HG03064 (cell line): ENCODE data around the gene CEP170B.

ENCODE experiments used
- ATAC-seq: cut with Tn5 transposase; IDR thresholded peaks from one replicate; pipeline ENCODE4 v1.9.1; 2021; ENCODE audit warnings: low read depth; ENCODE audit not compliant: unreplicated experiment

Gene CEP170B

DNA sequence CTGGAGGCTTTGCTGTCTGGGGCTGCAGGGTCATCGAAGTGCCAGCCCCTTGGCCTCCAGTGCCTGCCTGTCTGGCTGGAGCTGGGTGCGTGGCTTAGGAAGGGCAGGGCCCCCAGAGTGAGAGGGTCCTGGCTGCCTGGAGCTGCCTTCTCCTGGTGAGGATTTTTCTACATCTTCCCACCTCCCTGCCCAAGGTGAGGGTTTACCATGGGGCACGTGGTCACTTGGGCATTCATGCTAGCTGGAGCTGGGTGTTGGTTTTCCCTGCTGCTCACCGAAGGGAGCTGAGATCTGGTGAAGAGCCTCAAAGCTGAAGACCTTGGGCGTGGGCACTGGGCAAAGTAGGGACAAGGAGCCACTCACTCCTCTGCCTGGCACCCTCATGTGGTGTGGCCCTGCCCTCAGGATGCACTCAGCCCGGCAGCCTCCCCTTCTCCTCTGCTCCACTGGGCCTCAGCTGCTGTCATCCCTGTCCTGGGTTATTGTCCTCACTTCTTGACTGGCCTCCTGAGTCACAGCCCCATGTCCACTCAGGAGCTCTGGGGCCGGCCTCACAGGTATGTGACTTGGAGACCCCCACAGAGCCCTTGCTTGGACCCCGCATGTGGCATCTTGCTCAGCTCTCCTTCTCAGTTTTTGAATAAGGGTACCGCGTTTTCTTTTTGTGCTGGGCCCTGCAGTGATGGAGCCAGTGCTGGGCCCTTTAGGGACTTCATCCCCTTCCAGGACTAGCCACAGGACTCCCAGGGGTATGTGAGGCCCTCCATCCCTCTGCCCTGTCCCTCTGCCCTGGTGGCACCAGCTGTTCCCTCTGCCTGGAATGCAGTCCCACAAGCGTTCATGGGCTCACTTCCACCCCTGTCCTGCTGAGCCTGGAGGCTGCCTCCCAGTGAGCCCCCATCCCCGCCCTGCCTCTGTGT, 1.6 kb downstream of the CEP170B start:
- no peak for ATAC-seq

DNA sequence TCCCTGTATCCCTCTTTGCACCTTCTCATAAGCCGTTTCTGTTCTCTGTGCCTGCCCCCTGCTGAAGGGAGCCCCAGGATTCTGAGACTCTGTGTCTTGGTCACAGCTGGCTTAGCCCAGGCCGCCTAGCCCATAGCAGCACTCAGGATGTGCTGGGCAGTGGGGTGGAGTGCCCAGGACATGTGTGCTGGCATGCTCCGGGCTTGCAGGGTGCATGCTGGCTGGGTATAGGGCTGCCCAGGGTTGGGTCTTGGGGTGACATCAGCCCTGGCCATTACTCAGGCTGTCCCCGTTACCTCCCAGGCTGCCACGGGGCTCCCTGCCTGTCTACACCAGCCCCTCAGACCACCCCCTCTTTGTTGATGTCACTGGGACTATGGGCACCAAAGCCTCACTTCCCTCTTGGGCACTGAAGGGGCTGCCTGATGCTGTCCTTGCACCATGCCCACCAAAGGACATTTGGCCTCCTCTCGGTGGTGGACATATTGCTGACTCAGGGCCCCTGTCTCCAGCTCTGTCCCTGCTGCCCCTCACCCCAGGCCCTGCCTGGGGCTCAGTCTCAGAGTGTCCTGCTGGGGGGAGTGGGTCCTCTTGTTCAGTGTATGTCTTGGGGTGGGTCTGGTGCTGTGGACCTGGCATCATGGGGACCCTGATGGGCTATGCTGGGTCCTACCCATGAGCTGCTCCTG, 2.4 kb downstream of the CEP170B start:
- ATAC-seq, result no peak

DNA sequence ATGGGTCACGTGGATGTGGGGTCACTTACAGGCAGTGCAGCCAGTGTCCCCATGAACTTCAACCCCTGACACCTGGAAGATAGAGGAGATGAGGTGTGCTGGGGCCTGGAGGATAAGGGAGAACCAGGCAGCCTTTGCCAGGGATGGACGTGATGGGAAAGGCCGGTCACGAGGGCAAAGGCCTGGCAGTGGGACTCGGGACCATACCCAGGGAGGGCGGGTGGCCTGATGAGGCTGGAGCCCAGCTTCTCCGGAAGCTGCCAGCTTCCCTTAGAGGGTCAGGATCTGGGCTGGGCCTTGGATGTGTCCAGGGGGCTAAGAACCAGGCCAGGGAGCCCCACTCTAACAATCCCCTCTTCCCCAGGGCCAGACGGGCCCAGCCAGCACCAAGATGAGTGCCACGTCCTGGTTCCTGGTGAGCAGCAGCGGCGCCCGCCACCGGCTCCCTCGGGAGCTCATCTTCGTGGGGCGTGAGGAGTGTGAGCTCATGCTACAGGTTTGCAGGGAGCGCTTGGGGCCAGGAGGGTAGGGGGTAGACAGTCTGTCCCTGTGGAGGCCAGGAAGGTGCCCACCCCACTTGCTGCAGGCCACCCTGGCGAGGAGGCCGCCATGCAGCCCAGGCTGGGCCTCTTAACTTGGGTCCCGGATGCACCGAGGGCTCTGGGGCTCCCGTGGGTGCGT, 3.1 kb downstream of the CEP170B start:
- ATAC-seq, result no peak

DNA sequence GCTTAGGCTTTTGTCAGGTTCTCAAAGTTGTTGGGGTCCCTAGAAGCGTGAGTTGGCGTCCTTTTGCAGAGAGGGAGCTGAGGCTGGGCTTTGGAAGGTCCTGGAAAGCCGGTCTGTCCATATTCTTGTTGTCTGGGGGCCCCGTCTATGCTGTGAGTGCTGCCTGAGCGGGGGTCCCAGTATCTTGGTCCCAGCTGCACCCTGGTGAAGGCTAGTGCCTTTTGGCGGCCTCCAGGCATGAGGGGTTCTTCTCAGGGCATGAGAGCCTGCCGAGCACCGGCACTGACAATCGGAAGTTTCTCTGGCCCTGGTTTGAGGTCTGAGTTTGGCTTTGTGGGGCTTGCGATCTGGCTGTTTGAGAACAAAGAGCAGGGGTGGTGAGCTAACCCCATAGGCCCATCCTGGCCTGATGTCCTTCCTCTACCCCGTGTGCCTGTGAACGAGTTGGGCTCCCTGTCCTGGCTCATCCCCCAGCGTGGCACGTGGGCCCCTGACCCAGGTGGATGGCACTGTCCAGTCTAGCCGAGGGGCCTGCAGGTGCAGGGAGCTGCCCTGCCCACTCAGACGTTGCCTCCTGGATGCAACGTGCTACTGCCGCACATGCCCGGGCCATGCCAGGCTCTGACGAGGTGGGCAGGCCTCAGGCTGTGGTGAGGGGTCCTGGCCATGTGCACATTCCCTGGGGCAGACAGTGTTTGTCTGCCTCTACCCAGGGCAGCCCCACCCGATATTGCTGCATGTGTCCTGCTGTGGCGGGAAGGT, 3.9 kb downstream of the CEP170B start:
- ATAC-seq, result no peak

DNA sequence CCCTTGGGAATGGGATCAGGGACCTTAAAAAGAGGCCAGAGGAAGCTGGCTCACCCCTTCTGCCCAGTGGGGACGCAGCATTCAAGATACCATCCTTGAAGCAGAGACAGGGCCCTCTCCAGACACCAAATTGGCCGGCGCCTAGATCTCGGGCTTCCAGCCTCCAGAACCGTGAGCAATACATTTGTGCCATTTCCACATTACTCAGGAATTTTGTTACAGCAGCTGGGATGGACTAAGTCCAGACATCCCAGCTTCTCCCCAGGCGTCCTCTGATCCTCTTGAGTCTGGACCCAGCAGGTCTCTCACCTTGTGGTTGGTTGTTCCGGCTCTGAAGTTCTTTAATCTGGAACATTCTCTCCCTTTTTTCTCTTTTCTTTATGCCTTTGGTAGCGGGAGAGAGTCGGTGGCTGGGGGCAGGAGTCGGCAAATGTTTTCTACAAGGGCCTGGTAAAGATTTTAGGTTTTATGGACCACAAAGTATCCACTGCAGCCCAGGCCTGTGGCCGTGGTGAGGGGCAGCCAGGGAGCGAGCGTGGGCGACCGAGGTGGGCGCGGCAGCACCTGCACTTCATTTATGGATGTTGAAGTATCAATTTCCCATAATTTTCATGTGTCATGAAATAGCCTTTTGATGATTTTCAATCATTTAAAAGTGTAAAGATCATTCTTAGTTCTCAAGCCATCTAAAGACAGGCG, 4.8 kb downstream of the CEP170B start:
- ATAC-seq, result no peak

DNA sequence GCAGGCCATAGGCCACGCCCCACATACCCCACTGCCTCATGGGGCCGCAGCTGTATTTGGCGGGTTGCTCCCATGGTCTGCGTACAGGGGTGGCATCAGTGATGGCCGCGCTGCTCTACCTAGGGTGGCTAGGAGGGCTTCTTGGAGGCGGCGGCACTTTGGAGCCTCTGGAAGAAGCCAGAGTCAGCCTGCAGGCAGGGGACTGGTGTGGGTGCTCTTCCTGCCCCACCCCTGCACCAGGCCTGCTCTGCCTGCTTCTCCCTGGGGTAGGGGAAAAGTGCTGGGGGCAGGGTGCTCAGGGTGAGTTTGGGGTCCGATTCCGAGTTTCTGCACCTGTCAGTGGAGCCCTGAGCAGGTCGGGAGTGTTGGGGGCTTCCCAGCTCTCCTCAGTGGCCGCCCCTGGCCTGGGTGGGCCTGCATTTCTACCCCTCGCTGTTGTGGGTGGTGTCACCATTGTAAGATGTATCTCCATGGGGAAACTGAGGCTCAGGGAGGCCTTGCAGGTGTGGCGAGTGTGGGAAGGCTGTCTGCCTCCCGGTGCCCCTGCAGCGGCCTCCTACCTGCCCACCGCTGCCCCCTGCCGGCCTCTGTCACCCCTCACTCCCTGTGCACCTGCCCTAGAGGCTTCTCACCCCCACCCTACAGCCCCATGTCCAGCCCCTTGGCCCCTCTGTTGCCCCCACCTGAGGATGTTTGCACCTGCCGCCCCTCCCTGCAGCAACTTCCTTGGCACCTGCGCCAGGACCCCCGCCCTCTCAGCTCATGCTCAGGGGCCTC, 5.5 kb downstream of the CEP170B start:
- ATAC-seq, result no peak

DNA sequence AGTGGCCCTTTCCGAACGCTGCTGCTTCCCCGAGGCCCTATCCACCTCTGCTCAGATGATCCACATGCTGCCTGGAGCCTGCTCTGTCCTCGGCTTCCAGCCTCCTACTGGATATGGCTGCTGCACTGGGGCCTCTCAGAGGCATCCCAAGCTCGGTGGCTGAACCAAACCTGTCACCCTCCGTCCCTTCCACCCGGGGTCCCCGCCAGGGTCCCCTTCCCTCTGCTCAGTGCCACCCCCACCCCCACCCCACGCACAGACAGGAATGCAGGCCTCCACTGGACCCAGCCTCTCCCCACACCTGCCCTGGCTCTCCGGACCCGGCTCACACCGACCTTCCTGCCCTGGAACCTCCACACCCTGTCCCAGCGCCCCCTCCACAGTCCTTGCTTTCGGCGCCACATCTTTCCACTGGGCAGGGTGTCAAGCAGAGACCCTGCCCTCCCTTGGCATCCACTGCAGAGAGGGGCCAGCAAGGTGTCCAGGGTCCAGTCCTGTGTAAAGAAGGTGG, 6.1 kb downstream of the CEP170B start:
- no peak for ATAC-seq

DNA sequence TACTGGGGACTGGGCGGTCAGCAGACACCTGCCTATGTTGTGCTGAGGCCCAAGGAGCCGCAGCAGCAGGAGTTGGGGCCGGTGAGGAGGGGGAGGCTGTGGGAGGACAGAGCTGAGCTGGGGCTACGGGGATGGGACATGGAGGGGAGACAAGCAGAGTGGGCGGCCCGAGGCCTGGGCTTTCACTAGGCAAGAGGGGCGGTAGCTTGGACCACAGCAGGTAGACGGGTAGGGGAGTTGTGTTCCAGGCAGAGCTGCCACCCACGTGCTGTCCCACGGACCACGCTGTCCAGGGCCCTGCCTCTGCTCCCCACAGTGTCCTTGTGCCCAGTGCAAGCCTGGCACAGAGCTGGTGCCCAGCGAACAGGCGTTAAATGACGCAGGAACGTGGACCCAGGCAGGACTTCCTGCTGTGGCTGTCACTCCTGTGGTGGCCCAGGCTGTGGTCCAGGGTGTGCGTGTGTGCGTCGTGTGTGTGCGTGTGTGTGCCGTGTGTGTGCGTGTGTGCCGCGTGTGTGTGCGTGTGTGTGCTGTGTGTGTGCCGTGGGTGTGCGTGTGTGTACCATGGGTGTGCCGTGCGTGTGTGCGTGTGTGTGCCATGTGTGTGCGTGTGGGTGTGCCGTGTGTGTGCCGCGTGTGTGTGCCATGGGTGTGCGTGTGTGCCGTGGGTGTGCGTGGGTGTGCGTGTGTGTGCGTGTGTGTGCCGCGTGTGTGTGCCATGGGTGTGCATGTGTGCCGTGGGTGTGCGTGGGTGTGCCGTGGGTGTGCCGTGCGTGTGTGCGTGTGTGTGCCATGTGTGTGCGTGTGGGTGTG, 6.8 kb downstream of the CEP170B start:
- no peak for ATAC-seq

DNA sequence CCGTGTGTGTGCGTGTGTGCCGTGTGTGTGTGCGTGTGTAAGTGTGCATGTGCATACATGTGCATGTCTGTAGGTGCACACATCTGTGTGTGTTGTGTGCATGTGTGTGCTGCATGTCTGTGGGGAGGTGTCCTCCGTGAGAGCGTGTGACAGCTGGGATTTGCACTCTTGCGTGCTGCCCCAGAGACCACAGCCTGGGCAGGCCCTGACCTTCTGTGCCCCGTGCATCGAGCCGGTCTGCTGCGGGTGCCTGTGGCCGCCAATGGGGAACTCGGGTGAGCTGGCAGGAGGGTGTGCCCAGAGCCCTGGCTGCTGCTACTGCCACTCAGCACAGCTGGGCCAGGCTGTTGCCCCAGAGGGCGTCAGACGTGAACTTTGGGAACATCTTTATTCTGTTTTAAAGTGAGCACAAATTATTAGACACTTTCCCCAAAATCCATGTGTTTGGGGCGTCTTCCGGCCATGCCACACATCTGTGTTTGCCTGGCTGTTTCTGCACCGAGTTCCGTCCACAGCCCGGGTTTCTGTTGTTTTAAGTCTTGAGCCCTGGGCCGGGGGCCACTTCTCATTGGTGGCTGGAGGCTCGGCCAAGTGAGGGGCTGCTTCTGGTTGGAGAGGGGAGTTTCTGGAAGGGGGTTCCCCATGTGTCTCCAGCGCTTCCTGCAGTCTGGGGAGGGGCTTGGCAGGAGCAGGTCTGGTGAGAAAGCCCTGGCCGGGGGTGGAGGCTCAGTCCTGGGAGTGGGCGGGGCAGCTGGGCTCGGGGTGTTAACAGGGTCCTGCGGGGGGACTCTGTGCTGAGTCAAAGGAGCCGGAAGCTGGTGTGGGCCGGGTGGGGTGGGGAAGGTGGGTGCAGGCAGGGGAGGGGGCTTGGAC, 7.6 kb downstream of the CEP170B start:
- ATAC-seq, result no peak

DNA sequence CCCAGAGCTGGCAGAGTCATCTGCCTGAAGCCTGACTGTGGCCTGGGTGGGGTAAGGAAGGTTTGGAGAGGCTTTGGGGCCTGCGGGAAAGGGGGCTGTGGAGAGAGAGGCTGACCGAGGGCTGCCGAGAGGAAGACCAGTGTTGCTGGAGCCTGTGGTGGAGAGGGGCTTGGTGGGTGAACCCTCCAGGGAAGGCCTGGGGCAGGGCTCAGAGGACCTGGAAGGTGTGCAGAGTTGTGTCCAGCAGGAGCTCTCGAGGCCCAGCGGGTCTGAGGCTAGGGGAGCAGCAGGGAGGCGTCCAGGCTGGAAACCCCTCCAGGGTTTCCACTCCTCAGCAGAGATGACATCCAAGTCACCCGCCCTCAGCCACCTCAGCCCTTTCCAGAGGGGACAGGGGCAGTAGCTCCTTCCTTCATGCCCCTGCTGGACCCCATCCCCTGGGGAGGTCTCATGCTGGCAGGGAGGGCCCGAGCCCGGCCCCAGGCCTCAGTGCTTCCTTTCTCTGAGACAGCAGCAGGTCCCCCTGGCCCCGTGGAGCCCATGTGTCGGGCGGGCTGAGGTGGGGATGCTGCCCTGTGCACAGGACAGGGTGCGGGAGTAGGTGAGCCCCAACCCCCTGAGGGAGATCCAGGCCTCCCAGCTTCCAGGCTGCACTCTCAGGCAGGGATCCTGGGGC, 8.4 kb downstream of the CEP170B start:
- no peak for ATAC-seq

DNA sequence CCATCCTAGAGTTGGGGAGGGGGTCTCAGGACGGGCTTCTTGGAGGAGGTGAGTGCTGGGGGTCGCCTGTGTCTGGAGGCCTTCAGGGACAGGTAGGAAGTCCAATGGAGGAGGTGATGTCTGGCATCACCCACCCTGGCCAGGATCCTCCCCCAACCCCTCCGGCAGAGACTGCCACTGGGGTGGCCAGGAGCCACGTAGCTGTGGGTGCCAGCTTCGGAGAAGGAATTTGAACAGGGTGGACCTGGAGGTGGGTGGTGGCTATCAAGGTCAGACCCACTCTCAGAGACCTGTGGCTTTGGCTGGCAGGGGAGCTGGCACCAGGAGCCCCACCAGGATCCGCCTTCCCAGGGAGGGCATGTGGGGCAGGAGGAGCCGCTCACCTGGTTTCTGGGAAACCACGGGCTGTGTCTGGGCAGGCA, 9.1 kb downstream of the CEP170B start:
- no peak for ATAC-seq

DNA sequence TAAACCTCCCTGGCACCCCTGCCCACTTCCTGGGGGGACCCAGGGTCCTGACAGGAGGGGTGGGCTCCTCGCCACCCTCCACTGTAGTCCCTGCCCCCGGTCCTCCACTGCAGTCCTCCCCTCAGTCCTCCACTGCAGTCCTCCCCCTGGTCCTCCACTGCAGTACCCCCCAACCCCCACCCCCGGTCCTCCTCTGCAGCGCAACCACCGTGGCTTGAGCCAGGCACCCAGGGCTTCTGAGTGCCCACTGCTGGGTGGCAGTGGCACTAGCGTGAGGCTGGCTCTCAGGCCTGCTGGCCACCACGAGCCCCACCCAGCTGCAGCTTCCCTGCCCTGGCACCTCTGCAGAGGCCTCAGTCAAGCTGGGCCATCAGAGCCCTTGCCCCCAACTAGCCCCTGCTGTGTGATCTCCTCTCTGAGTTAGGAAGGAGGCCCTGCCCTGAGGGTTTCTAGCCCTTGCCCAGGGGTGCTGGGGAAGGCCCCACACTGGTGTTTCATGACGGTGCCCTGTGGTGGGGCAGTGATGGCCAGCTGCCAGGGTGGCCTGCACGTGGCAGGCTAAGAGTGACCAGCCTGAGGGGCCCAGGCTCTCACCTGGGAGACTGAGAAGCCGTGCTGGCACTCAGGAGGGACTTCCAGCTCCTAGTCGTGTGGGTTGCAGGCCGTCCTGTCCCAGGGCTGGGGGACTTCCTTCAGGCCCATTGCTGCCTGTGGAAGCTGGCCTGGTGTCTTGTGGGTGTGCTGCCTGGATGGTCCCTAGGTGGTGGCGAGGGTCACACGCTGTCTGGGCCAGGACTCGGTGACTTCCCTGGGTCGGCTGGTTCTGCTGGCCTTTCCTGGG, 9.7 kb downstream of the CEP170B start:
- ATAC-seq, result no peak

DNA sequence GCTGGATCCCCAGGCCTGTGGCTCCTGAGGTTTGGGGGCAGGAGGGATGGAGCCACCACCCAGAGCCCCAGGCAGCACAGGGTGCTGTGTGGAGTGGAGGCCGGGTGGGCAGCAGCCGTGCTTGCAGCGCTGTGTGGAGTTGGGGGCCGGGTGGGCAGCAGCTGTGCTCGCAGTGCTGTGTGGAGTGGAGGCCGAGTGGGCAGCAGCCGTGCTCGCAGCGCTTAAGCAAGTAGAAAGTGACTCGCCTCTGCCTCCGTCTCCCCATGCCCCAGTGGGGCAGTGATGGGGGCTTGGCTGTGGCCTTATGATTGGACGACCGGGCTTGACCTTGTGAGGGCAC, 10.3 kb downstream of the CEP170B start:
- ATAC-seq, result no peak

DNA sequence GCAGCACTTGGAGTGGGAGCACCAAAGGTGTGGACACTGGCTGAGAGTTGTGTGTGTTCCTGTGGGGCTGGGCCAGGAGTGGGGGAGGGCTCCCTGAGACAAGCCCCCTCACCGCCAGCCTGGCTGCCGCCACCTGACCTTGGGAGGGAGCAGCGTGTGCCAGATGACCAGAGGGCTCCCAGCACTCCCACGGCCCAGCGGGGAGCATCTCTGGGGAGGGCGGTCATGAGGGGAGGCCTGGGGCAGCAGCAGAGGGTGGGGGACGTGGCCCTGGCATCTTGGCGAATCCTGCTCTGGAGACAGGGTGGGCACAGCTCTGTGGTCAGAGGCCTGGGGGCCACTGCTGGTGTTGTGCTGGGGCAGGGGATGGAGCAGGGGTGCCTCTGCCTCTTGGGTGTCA, 10.7 kb downstream of the CEP170B start:
- no peak for ATAC-seq

DNA sequence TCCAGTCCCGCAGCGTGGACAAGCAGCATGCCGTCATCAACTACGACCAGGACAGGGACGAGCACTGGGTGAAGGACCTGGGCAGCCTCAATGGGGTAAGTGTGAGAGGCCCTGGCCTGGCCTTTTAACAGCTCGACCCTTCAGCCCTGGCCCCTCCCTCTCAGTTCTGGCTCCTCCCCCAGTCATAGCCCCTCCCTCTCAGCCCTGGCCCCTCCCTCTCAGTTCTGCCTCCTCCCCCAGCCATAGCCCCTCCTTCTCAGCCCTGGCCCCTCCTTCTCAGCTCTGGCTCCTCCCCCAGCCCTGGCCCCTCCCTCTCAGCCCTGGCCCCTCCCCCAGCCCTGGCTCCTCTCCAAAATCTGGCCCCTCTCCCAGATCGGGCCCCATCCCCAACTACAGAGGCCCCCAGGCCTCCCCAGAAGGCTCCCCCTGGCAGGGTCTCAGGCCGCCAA, 11.2 kb downstream of the CEP170B start:
- ATAC-seq, result no peak
